Activated T-cell treated with anti-CD3 and anti-CD28 coated beads, Interleukin-2, amount 50 U/mL, for 72 hours (primary cell): ENCODE results near the gene STK11. TPM values are rescaled to one million over a fixed set of nuclear protein-coding genes. Genes with fewer than 3 reads are reported as not detected.
A peak's percentile ranks its signal among the peaks of the same experiment; 100 is the strongest.

Experiments used
- ATAC-seq, 2 donors: fragments of 150-1000 bp; cut with Tn5 transposase; replicated peaks in 1 of 2; 2 replicates each; pipeline ENCODE4 v1.10.0; 2021; ENCODE audit warnings: moderate library complexity in 2 of 2, mild to moderate bottlenecking in 1 of 2
- DNase-seq, 2 donors: peaks; one replicate each; pipeline ENCODE4 v3.0.0; 2021 to 2022; ENCODE audit warnings: mixed read lengths in 1 of 2
- H3K27ac Mint-ChIP-seq: one replicate; pipeline ENCODE4 v1.8.0; 2022; ENCODE audit warnings: mild to moderate bottlenecking, moderate library complexity, mixed read lengths
- H3K27me3 Mint-ChIP-seq: one replicate; pipeline ENCODE4 v1.8.0; 2022; ENCODE audit warnings: low read depth, mixed read lengths
- H3K36me3 Mint-ChIP-seq, 2 donors: one replicate each; pipeline ENCODE4 v1.8.0; 2022; ENCODE audit warnings: mixed read lengths in 2 of 2, mild to moderate bottlenecking in 1 of 2; ENCODE audit not compliant: insufficient read depth in 2 of 2
- H3K4me1 Mint-ChIP-seq: one replicate; pipeline ENCODE4 v1.8.0; 2022; ENCODE audit warnings: low read depth, mixed read lengths
- H3K4me3 Mint-ChIP-seq, 2 donors: one replicate each; pipeline ENCODE4 v1.8.0; 2022; ENCODE audit warnings: mild to moderate bottlenecking in 2 of 2, mixed read lengths in 2 of 2, moderate library complexity in 2 of 2
- H3K9me3 Mint-ChIP-seq, 2 donors: one replicate each; pipeline ENCODE4 v1.8.0; 2022; ENCODE audit warnings: mixed read lengths in 2 of 2
- total RNA-seq, 2 donors: library from RNA; stranded (reverse); gene quantifications; one replicate each; pipeline ENCODE4 v1.2.3, GENCODE V29; 2022

Gene STK11
- total RNA-seq, 2 donors from 2014 or later, result 81.5 to 86.3 TPM

DNA sequence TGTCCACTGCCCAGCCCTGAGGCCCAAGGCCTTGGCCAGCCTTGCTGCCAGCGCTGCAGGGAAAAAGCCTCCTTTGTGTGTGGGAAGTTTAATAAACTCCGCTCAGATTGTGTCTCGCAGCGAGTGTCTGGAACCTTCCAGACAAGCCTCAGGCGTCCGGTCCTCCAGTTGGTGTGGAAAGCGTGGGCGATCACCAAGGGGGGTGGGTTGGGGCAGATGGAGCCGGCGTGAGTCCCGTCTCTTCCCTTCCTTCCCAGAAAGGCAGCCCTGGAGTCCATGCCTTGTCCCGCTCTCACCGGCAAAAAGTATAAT, 4.6 kb downstream of the STK11 start:
- no peak overlapping the region for H3K27ac Mint-ChIP-seq
- H3K36me3 Mint-ChIP-seq, result peaks cover 9 to 23% of the 10 kb centered on the region in 2 donors
- no peaks in the 10 kb centered on the region for H3K27me3 Mint-ChIP-seq
- DNase-seq (no peak), ATAC-seq (no peak)
- H3K4me3 Mint-ChIP-seq, result no peak overlapping the region
- H3K4me1 Mint-ChIP-seq, result peaks cover 55% of the 10 kb centered on the region
- H3K9me3 Mint-ChIP-seq, result no peaks in the 10 kb centered on the region

DNA sequence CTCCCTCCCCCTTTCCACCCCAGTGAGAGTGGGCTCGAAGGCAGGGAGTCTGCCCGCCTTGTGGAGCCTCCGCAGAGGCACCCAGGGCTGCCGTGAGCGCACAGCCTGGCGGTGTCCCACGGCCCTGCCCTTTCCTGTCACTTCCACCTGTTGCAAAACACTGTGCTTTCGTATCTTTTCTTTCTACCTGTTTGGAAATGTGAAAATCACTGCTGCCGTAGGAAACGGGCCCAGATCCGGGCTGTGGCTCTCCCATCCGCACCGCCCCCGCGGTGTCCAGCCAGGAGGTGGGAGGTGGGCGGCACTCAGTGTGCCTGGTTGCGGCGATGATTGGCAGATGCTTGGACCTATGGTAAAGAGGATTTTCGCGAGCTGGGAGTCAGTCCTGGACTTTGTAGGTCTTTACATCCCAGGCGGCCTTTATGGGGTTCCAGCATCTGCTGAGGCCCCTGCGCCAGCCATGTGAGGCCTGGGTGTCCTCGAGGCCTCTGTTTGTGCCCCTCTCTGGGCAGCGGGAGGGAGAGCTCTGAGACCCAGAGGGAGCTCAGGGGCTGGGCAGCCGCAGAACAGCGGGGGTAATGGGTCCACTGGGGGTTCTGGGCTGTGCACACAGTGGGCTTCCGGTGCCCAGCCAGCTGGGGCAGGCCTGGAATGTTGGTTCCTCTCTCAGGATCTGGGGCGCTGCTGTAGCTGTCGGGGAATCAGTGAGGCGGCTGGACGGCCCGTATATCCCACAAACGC, 6.1 kb downstream of the STK11 start:
- Mint-ChIP-seq H3K9me3 (no peaks in the 10 kb centered on the region), H3K27ac (no peak overlapping the region), H3K36me3 (peaks cover 9 to 21% of the 10 kb centered on the region in 2 donors), H3K27me3 (no peaks in the 10 kb centered on the region), H3K4me1 (peaks cover 54% of the 10 kb centered on the region), H3K4me3 (peak overlapping the region in 1 of 2 donors; percentile 6)
- ATAC-seq, result no peak
- no peak for DNase-seq

DNA sequence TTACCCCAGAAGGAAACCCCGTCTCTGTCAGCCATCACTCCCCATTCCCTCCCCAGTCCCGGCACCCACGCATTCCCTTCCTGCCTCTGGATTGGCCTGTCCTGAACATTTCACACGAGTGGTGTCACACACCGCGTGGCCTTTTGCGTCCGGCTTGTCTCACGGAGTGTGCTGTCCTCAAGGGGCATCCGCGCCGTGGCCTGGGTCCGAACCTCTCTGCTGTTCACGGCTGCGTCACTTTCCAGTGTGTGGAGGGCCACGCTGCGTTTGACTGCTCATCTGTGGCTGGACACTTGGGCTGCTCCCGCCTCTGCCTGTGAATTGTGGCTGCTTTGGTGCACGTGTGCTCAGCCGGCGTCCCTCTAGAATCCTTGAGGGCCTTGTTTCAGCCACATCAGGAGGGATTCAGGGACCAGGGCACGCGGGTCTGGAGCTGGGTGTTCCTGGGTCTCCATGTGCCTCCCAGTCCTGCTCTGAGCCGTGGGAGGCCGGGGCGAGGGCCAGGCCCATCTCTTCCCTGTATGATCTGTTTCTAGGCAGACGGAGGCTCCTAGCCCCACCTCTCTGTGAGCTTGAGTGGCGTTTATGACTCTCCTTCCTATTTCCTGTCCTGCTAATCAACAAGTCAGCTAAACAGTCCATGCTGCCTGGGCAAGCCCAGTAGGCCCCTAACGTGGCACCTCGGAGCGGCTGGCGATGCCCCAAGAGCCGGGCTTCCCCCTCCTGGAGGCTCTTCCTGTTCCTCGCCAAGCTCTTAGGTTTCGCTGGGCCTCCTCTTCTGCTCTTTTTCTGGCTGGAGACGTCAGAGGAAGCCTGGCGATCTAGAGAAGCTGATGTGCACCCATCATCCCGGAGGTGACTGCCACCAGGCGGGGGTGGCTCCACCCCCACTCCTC, 8.1 kb downstream of the STK11 start:
- ATAC-seq (peak; percentile 89 to 93), DNase-seq (peak; percentile 58 to 65)
- H3K27me3 Mint-ChIP-seq, result no peaks in the 10 kb centered on the region
- H3K27ac Mint-ChIP-seq, result peak overlapping the region; percentile 99
- peaks cover 40% of the 10 kb centered on the region for H3K4me1 Mint-ChIP-seq
- peak overlapping the region; percentile 85 to 96 for H3K4me3 Mint-ChIP-seq
- H3K9me3 Mint-ChIP-seq, result no peaks in the 10 kb centered on the region
- H3K36me3 Mint-ChIP-seq, result peaks cover 6 to 13% of the 10 kb centered on the region in 2 donors

DNA sequence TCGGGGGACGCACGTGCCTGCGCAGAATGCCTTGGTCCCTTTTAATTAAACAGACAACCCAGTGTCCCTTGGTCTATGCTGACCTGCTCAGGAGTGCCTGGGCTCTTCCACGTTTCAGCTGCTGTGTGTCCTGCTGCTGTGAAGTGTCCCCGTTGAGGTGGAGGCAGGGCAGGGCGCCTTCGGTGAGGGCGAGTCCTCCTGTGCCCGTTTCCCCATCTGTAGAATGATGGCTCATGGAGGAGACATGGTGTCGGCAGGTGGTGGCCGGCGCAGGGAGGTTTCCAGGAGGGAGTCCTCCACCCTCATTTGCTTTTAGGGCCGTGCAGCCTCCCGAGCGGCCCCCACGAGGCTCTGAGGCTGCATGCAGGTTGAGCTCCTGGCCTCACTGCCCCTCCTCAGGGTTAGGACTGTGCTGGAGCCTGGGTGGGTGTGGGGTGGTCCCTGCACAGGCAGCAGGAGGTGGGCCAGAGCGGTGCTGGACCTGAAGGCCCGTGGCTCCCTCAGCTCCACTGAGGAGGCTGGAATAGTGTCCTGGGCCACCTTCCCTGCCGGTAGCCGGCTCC, 8.8 kb downstream of the STK11 start:
- peak overlapping the region; percentile 99 for H3K27ac Mint-ChIP-seq
- no peaks in the 10 kb centered on the region for H3K27me3 Mint-ChIP-seq
- no peak for DNase-seq
- peaks cover 6 to 13% of the 10 kb centered on the region in 2 donors for H3K36me3 Mint-ChIP-seq
- H3K9me3 Mint-ChIP-seq, result no peaks in the 10 kb centered on the region
- peak overlapping the region; percentile 85 to 96 for H3K4me3 Mint-ChIP-seq
- ATAC-seq, result no peak
- H3K4me1 Mint-ChIP-seq, result peaks cover 39% of the 10 kb centered on the region

DNA sequence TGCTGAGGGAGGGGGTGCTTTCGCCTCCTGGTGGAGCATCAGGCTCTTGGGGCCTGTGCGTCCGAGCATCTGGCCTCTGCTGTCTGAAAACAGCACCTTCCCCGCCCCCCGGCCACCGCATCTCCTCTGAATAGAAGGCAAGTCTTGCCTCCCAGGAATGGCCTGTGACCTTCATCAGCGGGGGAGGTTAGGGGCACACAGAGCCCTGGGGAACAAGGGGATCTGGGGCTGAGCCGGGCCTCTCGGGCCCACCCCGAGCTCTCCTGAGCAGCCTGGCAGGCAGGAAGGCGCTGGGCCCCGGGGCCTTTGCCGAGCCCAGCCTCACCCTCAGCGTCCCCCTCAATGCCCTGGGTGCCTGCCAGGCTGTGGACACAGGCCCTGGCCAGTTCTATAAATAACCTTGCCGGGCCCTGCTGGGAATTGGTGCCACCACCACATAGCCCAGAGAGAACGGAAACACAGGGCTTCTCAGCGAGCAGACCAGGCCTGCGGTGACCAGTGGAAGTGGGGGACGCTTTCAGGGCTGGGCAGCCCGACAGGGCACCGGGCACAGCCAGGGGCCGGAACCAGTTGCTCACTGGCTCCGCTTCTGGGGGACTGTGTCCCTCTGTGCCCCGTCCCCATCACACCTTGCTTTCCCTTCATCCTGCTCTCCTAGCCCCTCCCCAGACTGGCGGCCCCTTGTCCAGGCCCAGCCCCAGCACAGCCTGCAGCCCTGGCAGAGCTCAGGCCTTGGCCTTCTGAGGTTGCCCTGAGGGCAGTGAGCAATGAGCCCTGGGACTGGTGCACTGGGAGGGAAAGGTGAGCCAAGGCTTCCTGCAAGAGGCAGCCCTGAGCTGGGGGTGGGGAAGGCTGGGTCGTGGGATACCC, 9.5 kb downstream of the STK11 start:
- no peak overlapping the region for H3K4me3 Mint-ChIP-seq
- H3K36me3 Mint-ChIP-seq, result peaks cover 4 to 12% of the 10 kb centered on the region in 2 donors
- ATAC-seq (no peak), DNase-seq (no peak)
- no peaks in the 10 kb centered on the region for H3K9me3 Mint-ChIP-seq
- H3K4me1 Mint-ChIP-seq, result peaks cover 32% of the 10 kb centered on the region
- peak overlapping the region; percentile 28 for H3K27ac Mint-ChIP-seq
- H3K27me3 Mint-ChIP-seq, result no peaks in the 10 kb centered on the region

DNA sequence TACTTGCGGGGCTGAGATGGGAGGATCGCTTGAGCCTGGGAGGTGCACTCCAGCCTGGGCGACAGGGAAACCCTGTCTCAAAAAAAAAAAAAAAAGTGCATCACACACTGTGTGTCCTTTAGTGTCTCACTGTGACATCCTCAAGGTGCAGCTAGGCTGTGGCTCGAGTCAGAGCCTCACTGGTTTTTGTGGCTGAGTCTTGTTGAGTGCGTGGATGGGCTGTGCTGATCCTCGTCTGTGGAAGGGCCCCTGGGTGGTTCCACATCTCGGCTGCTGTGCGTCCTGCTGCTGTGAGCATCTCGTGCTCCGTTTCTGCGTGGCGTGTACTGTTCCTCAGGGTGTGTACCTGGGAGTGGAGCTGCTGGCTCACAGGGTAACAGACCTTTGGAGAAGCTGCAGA, 11.2 kb downstream of the STK11 start:
- no peak overlapping the region for H3K4me3 Mint-ChIP-seq
- no peaks in the 10 kb centered on the region for H3K9me3 Mint-ChIP-seq
- H3K27ac Mint-ChIP-seq, result peak overlapping the region; percentile 44
- ATAC-seq (no peak), DNase-seq (no peak)
- peaks cover 4 to 9% of the 10 kb centered on the region in 2 donors for H3K36me3 Mint-ChIP-seq
- H3K4me1 Mint-ChIP-seq, result peaks cover 18% of the 10 kb centered on the region
- H3K27me3 Mint-ChIP-seq, result no peaks in the 10 kb centered on the region

DNA sequence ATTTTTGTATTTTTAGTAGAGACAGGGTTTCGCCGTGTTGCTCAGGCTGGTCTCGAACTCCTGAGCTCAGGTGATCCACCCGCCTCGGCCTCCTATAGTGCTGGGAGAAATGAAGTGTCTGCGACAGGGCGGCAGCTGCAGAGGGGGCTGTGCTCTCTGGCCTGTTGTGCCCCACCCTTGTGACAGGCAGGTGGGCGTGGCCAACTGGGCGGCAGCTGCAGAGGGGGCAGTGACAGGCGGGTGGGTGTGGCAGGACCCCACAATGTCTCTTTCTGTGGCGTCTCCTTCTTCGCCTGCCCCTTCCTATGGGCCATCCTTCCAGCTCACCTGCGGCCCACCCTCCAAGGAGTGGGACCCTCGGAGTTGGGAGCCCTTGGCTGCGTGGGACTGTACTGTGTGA, 11.8 kb downstream of the STK11 start:
- DNase-seq, result no peak
- Mint-ChIP-seq H3K9me3 (no peaks in the 10 kb centered on the region), H3K4me1 (peaks cover 17% of the 10 kb centered on the region)

DNA sequence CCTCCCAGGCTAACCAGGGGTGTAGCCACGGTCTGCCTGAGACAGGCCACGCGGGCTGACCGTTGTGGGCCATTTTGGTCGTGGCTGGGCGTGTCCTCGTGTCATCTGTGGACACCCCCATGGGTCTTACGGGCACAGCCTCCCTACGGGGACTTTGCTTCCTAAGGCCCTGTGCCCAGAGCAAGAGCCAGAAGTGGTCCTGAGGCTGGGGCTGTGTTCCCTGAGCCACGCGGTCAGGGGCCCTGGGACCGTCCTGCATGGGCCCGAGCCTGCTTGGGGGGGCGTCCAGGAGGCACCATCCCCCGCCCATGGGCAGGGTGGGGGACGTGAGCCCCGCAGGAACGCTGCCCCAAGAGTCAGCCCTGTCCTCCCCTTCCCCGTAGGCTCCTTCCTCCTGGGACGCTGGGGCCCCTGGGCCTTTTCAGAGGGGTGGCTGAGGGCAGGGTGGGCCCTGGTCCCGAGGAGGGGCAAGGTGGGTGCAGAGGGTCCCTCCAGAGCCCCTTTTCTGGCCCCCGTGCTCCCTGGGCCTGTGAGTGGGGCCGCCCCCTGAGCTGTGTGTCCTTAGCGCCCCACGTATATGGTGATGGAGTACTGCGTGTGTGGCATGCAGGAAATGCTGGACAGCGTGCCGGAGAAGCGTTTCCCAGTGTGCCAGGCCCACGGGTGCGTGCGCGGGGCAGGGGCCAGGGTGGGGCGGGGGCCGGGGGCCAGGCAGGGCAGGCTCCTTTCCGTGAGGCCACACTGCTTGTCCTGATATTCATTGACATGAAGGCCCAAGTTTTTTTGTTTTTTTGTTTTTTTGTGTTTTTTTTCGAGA, 13.4 kb downstream of the STK11 start:
- Mint-ChIP-seq H3K27ac (no peak overlapping the region), H3K9me3 (no peaks in the 10 kb centered on the region), H3K27me3 (no peaks in the 10 kb centered on the region), H3K4me3 (no peak overlapping the region), H3K36me3 (no peaks in the 10 kb centered on the region), H3K4me1 (peaks cover 6% of the 10 kb centered on the region)
- ATAC-seq (no peak), DNase-seq (no peak)

More for the DNA sequence above, 11.8 kb downstream of the STK11 start:
- no peaks in the 10 kb centered on the region for H3K27me3 Mint-ChIP-seq
- H3K4me3 Mint-ChIP-seq, result no peak overlapping the region
- ATAC-seq, result no peak
- no peak overlapping the region for H3K27ac Mint-ChIP-seq
- H3K36me3 Mint-ChIP-seq, result peaks cover 4 to 8% of the 10 kb centered on the region in 2 donors

DNA sequence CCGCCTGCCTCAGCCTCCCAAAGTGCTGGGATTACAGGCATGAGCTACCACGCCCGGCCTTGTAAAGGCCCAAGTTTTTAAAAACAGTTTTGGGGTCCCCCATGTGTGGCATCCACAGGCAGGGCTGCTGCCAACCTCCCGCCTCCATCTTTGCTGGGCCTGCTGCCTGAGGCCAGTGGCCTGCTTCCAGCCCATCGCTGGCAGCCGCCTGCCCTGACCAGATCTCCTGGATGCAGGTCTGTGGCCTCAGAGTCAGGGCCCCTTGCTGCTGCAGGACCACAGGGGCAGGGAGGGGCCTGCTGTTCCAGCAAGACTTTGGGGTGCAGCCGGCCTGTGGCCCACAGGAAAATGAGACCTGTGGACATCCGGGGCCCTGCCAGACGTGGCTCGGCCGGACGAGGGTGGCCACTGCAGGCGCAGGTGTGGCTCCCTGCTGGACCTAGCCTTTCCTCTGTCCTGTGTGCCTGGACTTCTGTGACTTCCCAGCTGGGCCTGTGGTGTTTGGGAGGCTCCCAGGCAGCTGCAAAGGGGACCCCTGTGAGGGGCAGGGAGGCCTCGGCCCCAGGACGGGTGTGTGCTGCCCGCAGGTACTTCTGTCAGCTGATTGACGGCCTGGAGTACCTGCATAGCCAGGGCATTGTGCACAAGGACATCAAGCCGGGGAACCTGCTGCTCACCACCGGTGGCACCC, 14.4 kb downstream of the STK11 start:
- no peaks in the 10 kb centered on the region for H3K36me3 Mint-ChIP-seq
- no peaks in the 10 kb centered on the region for H3K9me3 Mint-ChIP-seq

DNA sequence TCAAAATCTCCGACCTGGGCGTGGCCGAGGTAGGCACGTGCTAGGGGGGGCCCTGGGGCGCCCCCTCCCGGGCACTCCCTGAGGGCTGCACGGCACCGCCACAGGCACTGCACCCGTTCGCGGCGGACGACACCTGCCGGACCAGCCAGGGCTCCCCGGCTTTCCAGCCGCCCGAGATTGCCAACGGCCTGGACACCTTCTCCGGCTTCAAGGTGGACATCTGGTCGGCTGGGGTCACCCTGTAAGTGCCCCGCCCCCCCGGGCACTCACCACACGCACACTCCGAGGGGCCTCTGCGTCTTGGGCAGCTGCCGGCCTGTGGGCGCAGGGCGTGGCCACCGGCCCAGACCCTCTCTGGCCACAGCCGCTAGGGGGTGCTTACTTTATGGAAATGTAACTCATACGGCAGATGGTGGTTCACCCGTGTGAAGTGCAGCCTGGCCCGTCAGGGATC, 14.9 kb downstream of the STK11 start:
- no peak overlapping the region for H3K27ac Mint-ChIP-seq
- no peaks in the 10 kb centered on the region for H3K36me3 Mint-ChIP-seq
- ATAC-seq (no peak), DNase-seq (no peak)
- no peaks in the 10 kb centered on the region for H3K9me3 Mint-ChIP-seq
- H3K4me1 Mint-ChIP-seq, result no peaks in the 10 kb centered on the region
- no peaks in the 10 kb centered on the region for H3K27me3 Mint-ChIP-seq
- no peak overlapping the region for H3K4me3 Mint-ChIP-seq

More for the DNA sequence above, 14.4 kb downstream of the STK11 start:
- no peaks in the 10 kb centered on the region for H3K4me1 Mint-ChIP-seq
- H3K27ac Mint-ChIP-seq, result no peak overlapping the region
- DNase-seq, result no peak
- ATAC-seq, result no peak
- H3K4me3 Mint-ChIP-seq, result no peak overlapping the region
- no peaks in the 10 kb centered on the region for H3K27me3 Mint-ChIP-seq

DNA sequence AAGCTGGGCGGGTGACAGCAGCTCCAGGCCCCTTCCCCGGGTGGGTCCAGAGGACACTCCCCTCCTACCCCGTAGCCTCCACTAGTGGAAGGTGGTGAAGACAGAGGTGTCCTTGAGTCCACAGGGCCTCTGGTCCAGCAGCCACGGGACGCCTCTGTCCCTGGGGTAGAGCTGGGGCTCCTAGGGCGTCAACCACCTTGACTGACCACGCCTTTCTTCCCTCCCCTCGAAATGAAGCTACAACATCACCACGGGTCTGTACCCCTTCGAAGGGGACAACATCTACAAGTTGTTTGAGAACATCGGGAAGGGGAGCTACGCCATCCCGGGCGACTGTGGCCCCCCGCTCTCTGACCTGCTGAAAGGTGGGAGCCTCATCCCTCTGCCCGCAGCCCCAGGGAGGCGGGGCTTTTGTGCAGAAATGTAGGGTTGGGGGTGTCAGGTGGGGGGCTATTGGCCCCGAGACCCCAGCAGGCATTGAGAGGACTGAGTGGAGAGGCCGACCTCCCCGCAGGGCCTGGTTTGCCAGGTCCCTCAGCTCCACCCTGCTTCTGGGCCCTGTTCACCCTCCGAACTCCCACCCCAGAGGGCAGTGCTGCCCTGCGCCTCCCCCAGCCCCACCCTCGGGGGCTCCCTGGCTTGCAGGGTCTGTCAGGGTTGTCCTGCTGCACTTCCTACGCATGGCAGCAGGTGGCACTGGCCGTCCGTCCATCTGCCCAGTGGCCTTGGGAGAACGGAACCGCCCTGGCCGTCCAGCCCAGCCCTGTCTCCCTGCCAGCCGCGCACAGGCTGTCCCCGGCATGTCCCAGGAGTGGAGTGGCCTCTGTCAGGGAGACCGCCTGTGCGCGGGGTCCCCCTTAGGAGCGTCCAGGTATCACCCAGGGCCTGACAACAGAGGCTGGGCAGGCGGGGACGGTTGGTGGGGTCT, 15.7 kb downstream of the STK11 start:
- no peak overlapping the region for H3K27ac Mint-ChIP-seq
- no peak overlapping the region for H3K4me3 Mint-ChIP-seq
- no peaks in the 10 kb centered on the region for H3K4me1 Mint-ChIP-seq
- no peaks in the 10 kb centered on the region for H3K9me3 Mint-ChIP-seq
- no peaks in the 10 kb centered on the region for H3K36me3 Mint-ChIP-seq
- ATAC-seq, result no peak
- no peaks in the 10 kb centered on the region for H3K27me3 Mint-ChIP-seq
- no peak for DNase-seq
